ENCODE results near the gene ZP1.

GRCh38 chr11:60844045-60844869 is 23.1 kb upstream of the ZP1 start:
- TF ChIP-seq CTCF (IDR thresholded peaks at IDR 0.05; ENCODE audit: low read depth, low read length, poor library complexity, severe bottlenecking) = no peak
- no peak for TF ChIP-seq EZH2phosphoT487 (IDR thresholded peaks at IDR 0.05; ENCODE audit: borderline replicate concordance, low read length)

Data from DOHH2 (cell line).